HCT116 (cell line): ENCODE measurements around the gene CNGA1.

Source experiments
- EZH2 ChIP-seq: fragments of 200-600 bp; sonication (generic); IDR thresholded peaks from 2 replicates; pipeline ENCODE4 v1.6.1; 2017; ENCODE audit warnings: antibody characterized with exemption, mixed run types
- EZH2phosphoT487 ChIP-seq: fragments of 200-600 bp; IDR thresholded peaks from 2 replicates; pipeline ENCODE4 v1.6.1; 2018; ENCODE audit warnings: antibody characterized with exemption, borderline replicate concordance
- JUND ChIP-seq: IDR thresholded peaks from 2 replicates; pipeline ENCODE4 v1.6.1; 2012
- POLR2A ChIP-seq: IDR thresholded peaks from 2 replicates; pipeline ENCODE4 v1.7.0; 2011; ENCODE audit warnings: borderline replicate concordance; ENCODE audit not compliant: insufficient read depth, insufficient read length; ENCODE audit errors: extremely low read depth
- POLR2AphosphoS5 ChIP-seq: IDR thresholded peaks from 2 replicates; pipeline ENCODE4 v1.6.1; 2011; ENCODE audit warnings: mild to moderate bottlenecking, low read depth, low read length, moderate library complexity
- SIN3A ChIP-seq: IDR thresholded peaks from 2 replicates; pipeline ENCODE4 v1.6.1; 2012; ENCODE audit warnings: low read depth
- SP1 ChIP-seq: IDR thresholded peaks from 2 replicates; pipeline ENCODE4 v1.6.1; 2012; ENCODE audit warnings: low read depth
- ZNF274 ChIP-seq: fragments of 200-500 bp; sonication (Bioruptor generic); IDR thresholded peaks from 2 replicates; pipeline ENCODE4 v1.6.1; 2014; ENCODE audit warnings: mild to moderate bottlenecking, low read depth, low read length, inconsistent platforms
- TF ChIP-seq, protein P1 (sequence below), 3 experiments: fragments of 200-600 bp in 1 of 3; sonication (generic) in 1 of 3; IDR thresholded peaks in 2 of 3; conservative IDR thresholded peaks in 1 of 3; 2 replicates each; pipeline ENCODE4 v1.5.1; 2012 to 2017; ENCODE audit warnings: low read depth in 2 of 3, low read length in 2 of 3, antibody characterized with exemption in 1 of 3, borderline replicate concordance in 1 of 3, control low read depth in 1 of 3, mild to moderate bottlenecking in 1 of 3, mixed read lengths in 1 of 3, mixed run types in 1 of 3, moderate library complexity in 1 of 3; ENCODE audit not compliant: insufficient read depth in 1 of 3
- TF ChIP-seq, protein P2 (sequence below): IDR thresholded peaks from 2 replicates; pipeline ENCODE4 v1.6.1; 2012
- TF ChIP-seq, protein P3 (sequence below): IDR thresholded peaks from 2 replicates; pipeline ENCODE4 v1.6.1; 2012
- TF ChIP-seq, protein P4 (sequence below): IDR thresholded peaks from 2 replicates; pipeline ENCODE4 v1.6.1; 2012; ENCODE audit warnings: low read depth

DNA sequence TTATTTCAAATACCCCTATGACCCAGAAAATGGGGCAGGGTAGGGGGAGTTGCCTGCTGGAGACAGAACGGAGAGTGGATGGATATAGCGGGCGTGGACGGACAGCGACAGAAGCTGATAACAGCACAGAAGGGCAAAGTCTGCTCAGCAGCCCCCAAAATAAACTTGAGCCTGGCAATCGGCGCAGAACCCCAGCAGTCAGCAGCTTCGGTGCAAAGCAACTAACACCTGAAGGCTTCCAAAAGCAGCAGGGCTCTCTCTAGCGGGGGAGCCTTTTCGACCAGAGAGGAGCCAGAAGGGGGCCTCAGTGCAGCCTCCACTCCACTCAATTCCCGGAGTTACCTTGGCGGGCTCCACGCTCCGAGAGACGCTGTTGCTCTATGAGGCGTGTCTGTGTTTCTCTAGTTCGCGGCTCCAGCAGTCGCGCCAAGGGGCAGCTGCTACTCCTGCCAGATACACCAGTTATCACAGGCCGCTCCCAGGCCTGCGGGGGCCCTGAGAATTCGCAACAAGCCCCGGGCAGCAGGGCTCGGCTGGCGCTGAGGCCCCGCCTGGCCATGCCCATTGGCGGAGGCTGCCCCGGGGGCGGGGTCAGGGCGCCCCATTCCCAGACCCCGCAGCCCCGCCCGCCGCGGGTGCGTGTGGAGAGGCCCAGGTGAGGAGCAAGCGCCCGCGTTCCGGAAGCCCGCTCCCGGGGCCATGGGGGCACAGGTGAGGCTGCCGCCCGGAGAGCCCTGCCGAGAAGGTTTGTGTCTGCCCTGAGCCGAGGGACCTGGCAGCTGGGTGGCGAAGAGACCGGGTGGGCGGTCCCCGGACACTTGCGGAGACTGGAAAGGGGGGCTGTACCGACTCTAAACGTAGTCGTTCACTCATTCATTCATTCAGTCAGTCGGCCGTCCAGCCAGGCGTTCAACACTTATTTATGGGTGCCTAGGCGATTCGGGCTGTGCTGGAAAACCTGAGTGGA lies at the start of gene CNGA1, which contains the start of gene NIPAL1:
- TF ChIP-seq, protein P1, sequence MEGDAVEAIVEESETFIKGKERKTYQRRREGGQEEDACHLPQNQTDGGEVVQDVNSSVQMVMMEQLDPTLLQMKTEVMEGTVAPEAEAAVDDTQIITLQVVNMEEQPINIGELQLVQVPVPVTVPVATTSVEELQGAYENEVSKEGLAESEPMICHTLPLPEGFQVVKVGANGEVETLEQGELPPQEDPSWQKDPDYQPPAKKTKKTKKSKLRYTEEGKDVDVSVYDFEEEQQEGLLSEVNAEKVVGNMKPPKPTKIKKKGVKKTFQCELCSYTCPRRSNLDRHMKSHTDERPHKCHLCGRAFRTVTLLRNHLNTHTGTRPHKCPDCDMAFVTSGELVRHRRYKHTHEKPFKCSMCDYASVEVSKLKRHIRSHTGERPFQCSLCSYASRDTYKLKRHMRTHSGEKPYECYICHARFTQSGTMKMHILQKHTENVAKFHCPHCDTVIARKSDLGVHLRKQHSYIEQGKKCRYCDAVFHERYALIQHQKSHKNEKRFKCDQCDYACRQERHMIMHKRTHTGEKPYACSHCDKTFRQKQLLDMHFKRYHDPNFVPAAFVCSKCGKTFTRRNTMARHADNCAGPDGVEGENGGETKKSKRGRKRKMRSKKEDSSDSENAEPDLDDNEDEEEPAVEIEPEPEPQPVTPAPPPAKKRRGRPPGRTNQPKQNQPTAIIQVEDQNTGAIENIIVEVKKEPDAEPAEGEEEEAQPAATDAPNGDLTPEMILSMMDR (IDR thresholded peaks at IDR 0.05 in 2 of 3, conservative IDR thresholded peaks at IDR 0.05 in 1 of 3; ENCODE audit: borderline replicate concordance in 1 of 3, insufficient read depth in 1 of 3, low read depth in 2 of 3, low read length in 2 of 3), result peak; percentile 42 to 71 (median 55)
- TF ChIP-seq SIN3A (peak; percentile 79; the same call in 1 of the 2 replicates), SP1 (0 out of 2 replicates have a peak, but pooled peaks have one; percentile 39), ZNF274 (no peak), POLR2A (peak; percentile 21), POLR2AphosphoS5 (peak; percentile 74; the same call in 1 of the 2 replicates), EZH2 (no peak), EZH2phosphoT487 (no peak), JUND (no peak)
- TF ChIP-seq, protein P2, sequence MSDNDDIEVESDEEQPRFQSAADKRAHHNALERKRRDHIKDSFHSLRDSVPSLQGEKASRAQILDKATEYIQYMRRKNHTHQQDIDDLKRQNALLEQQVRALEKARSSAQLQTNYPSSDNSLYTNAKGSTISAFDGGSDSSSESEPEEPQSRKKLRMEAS, result peak; percentile 60
- TF ChIP-seq, protein P3, sequence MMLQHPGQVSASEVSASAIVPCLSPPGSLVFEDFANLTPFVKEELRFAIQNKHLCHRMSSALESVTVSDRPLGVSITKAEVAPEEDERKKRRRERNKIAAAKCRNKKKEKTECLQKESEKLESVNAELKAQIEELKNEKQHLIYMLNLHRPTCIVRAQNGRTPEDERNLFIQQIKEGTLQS, result no peak
- TF ChIP-seq, protein P4, sequence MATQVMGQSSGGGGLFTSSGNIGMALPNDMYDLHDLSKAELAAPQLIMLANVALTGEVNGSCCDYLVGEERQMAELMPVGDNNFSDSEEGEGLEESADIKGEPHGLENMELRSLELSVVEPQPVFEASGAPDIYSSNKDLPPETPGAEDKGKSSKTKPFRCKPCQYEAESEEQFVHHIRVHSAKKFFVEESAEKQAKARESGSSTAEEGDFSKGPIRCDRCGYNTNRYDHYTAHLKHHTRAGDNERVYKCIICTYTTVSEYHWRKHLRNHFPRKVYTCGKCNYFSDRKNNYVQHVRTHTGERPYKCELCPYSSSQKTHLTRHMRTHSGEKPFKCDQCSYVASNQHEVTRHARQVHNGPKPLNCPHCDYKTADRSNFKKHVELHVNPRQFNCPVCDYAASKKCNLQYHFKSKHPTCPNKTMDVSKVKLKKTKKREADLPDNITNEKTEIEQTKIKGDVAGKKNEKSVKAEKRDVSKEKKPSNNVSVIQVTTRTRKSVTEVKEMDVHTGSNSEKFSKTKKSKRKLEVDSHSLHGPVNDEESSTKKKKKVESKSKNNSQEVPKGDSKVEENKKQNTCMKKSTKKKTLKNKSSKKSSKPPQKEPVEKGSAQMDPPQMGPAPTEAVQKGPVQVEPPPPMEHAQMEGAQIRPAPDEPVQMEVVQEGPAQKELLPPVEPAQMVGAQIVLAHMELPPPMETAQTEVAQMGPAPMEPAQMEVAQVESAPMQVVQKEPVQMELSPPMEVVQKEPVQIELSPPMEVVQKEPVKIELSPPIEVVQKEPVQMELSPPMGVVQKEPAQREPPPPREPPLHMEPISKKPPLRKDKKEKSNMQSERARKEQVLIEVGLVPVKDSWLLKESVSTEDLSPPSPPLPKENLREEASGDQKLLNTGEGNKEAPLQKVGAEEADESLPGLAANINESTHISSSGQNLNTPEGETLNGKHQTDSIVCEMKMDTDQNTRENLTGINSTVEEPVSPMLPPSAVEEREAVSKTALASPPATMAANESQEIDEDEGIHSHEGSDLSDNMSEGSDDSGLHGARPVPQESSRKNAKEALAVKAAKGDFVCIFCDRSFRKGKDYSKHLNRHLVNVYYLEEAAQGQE, result no peak
